H1 (cell line): ENCODE data around the gene RAB31. TPM values are rescaled to one million over a fixed set of nuclear protein-coding genes. Genes with fewer than 3 reads are reported as not detected.

Experiments
- CEBPB ChIP-seq: IDR thresholded peaks from 2 replicates; pipeline ENCODE4 v1.6.1; 2012; ENCODE audit warnings: low read depth, low read length
- CHD2 ChIP-seq: IDR thresholded peaks from 2 replicates; pipeline ENCODE4 v1.6.1; 2012; ENCODE audit warnings: low read length, improper control_type of control experiment
- GABPA ChIP-seq: IDR thresholded peaks from 2 replicates; pipeline ENCODE4 v1.6.1; 2011; ENCODE audit warnings: mild to moderate bottlenecking, low read length, moderate library complexity, borderline replicate concordance; ENCODE audit not compliant: insufficient read depth
- GTF2F1 ChIP-seq: IDR thresholded peaks from 2 replicates; pipeline ENCODE4 v1.6.1; 2012; ENCODE audit warnings: low read depth, low read length, improper control_type of control experiment, borderline replicate concordance
- KDM4A ChIP-seq: IDR thresholded peaks from one replicate; pipeline ENCODE4 v1.7.1; 2012; ENCODE audit warnings: low read depth, mild to moderate bottlenecking, moderate library complexity, low read length, inconsistent platforms; ENCODE audit not compliant: severe bottlenecking
- NRF1 ChIP-seq: IDR thresholded peaks from 2 replicates; pipeline ENCODE4 v1.6.1; 2011; ENCODE audit warnings: mild to moderate bottlenecking, low read depth, low read length, improper control_type of control experiment
- RNF2 ChIP-seq: fragments of 200-900, 300-1000 bp; sonication (generic); IDR thresholded peaks from 2 replicates; pipeline ENCODE4 v1.7.1; 2016; ENCODE audit warnings: borderline replicate concordance, low read depth, mild to moderate bottlenecking, antibody characterized with exemption, low read length; ENCODE audit not compliant: poor library complexity, severe bottlenecking; ENCODE audit errors: missing control alignments
- polyA plus RNA-seq, 7 experiments: library from polyadenylated mRNA; depleted of rRNA in 3 of 7; stranded (reverse) in 5 of 7; unstranded in 2 of 7; fragments of >200 nt in 5 of 7; fragments of 200-250 nt in 2 of 7; gene quantifications; 1 replicate in 5 of 7; 2 replicates in 1 of 7; 4 replicates in 1 of 7; pipeline versions ENCODE4 v1.2.1 to v1.2.3, GENCODE V29; 2011 to 2013; ENCODE audit warnings: missing spikeins in 2 of 7, mixed read lengths in 2 of 7
- total RNA-seq: library from RNA; stranded (reverse); fragmentation: NEBNext Ultra II Directional; extraction: Animal tissue kit (Norgen Biotek cat#: 25700); gene quantifications from 2 replicates; pipeline ENCODE4 v1.2.1, GENCODE V29; 2021
- TF ChIP-seq, protein P1 (sequence below): IDR thresholded peaks from 2 replicates; pipeline ENCODE4 v1.6.1; 2012; ENCODE audit warnings: low read length, inconsistent platforms

RAB31 gene
- total and polyA plus RNA-seq, 2 of the 8 experiments (the other 6 are each of a cell fraction or from before 2014, with no cell fraction given) = 15.2 to 40.9 TPM

DNA sequence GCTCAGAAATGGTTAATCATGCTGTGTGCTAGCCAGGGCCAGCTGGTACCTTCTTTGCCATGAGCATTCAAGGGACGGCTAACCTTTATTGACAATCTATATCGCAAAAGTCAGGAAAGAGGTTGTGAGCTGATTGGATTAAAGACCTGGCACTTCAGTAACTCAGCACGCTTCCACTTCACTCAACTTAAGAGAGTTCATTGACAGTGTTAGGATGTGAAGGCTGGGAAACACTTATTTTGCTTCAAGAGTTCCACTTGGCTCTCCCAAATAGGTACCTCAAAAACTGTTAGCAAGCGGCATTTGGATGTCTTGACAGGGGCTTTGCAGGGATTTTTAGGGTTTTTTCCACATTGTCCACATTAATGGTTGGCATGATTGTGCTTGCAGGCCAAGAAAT lies 152.6 kb downstream of the RAB31 start (continued):
- TF ChIP-seq, protein P1, sequence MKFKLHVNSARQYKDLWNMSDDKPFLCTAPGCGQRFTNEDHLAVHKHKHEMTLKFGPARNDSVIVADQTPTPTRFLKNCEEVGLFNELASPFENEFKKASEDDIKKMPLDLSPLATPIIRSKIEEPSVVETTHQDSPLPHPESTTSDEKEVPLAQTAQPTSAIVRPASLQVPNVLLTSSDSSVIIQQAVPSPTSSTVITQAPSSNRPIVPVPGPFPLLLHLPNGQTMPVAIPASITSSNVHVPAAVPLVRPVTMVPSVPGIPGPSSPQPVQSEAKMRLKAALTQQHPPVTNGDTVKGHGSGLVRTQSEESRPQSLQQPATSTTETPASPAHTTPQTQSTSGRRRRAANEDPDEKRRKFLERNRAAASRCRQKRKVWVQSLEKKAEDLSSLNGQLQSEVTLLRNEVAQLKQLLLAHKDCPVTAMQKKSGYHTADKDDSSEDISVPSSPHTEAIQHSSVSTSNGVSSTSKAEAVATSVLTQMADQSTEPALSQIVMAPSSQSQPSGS = no peak
- TF ChIP-seq CHD2 (no peak), KDM4A (no peak), GTF2F1 (no peak), GABPA (no peak), CEBPB (no peak), RNF2 (no peak), NRF1 (no peak)
